H9 (cell line): Measurements from ENCODE around the gene DLG5. TPM values are rescaled to one million over a fixed set of nuclear protein-coding genes. Genes with fewer than 3 reads are reported as not detected.

Experiments
- DNase-seq: peaks from one replicate; pipeline ENCODE4 v3.0.0-alpha.2; 2017
- H2AFZ ChIP-seq: one replicate; pipeline ENCODE4 v1.6.1; 2013; ENCODE audit warnings: mild to moderate bottlenecking, low read length, control low read depth, moderate library complexity
- H2AK5ac ChIP-seq: 2 replicates; pipeline ENCODE4 v1.6.1; 2013; ENCODE audit warnings: low read length, control low read depth, mixed read lengths; ENCODE audit not compliant: insufficient read length
- H2BK120ac ChIP-seq: one replicate; pipeline ENCODE4 v1.6.1; 2013; ENCODE audit warnings: low read depth, mild to moderate bottlenecking, low read length, control low read depth, inconsistent platforms; ENCODE audit not compliant: poor library complexity, severe bottlenecking
- H2BK12ac ChIP-seq: 2 replicates; pipeline ENCODE4 v1.6.1; 2013; ENCODE audit warnings: low read length, control low read depth, mixed read lengths, low read depth; ENCODE audit not compliant: insufficient read length
- H2BK15ac ChIP-seq: 2 replicates; pipeline ENCODE4 v1.6.1; 2013; ENCODE audit warnings: low read depth, low read length, control low read depth
- H2BK20ac ChIP-seq: one replicate; pipeline ENCODE4 v1.6.1; 2013; ENCODE audit warnings: low read depth, mild to moderate bottlenecking, low read length, control low read depth, inconsistent platforms; ENCODE audit not compliant: poor library complexity, severe bottlenecking
- H2BK5ac ChIP-seq: 2 replicates; pipeline ENCODE4 v1.6.1; 2013; ENCODE audit warnings: low read length, control low read depth, mixed read lengths; ENCODE audit not compliant: insufficient read length
- H3K14ac ChIP-seq: 2 replicates; pipeline ENCODE4 v1.6.1; 2013; ENCODE audit warnings: low read length, control low read depth; ENCODE audit not compliant: insufficient read depth
- H3K18ac ChIP-seq: 2 replicates; pipeline ENCODE4 v1.6.1; 2013; ENCODE audit warnings: low read depth, mild to moderate bottlenecking, mixed read lengths, low read length, control low read depth; ENCODE audit not compliant: insufficient read length
- H3K23ac ChIP-seq: 2 replicates; pipeline ENCODE4 v1.6.1; 2013; ENCODE audit warnings: low read length, control low read depth, mixed read lengths, low read depth; ENCODE audit not compliant: insufficient read length
- H3K23me2 ChIP-seq: 2 replicates; pipeline ENCODE4 v1.6.1; 2013; ENCODE audit warnings: low read depth, mild to moderate bottlenecking, mixed read lengths, low read length, control low read depth; ENCODE audit not compliant: insufficient read length, poor library complexity, severe bottlenecking
- H3K27ac ChIP-seq: 2 replicates; pipeline ENCODE4 v1.5.1; 2013; ENCODE audit warnings: low read length, control low read depth, mixed read lengths, low read depth; ENCODE audit not compliant: insufficient read length
- H3K27me3 ChIP-seq: 2 replicates; pipeline ENCODE4 v1.6.1; 2013; ENCODE audit warnings: low read length, control low read depth, inconsistent platforms; ENCODE audit not compliant: insufficient read depth
- H3K4ac ChIP-seq: 2 replicates; pipeline ENCODE4 v1.6.1; 2013; ENCODE audit warnings: low read depth, mild to moderate bottlenecking, control low read depth, inconsistent platforms, low read length, moderate library complexity
- H3K4me1 ChIP-seq: 2 replicates; pipeline ENCODE4 v1.6.1; 2013; ENCODE audit warnings: low read length, control low read depth, inconsistent platforms; ENCODE audit not compliant: insufficient read depth
- H3K4me2 ChIP-seq: 2 replicates; pipeline ENCODE4 v1.6.1; 2013; ENCODE audit warnings: low read length, control low read depth, mixed read lengths; ENCODE audit not compliant: insufficient read length, insufficient read depth
- H3K56ac ChIP-seq: 2 replicates; pipeline ENCODE4 v1.6.1; 2013; ENCODE audit warnings: low read depth, mild to moderate bottlenecking, mixed read lengths, low read length, control low read depth; ENCODE audit not compliant: insufficient read length
- H3K79me1 ChIP-seq: 2 replicates; pipeline ENCODE4 v1.6.1; 2013; ENCODE audit warnings: low read depth, mild to moderate bottlenecking, moderate library complexity, low read length, control low read depth, inconsistent platforms; ENCODE audit not compliant: insufficient read depth, poor library complexity, severe bottlenecking
- H3K79me2 ChIP-seq: 2 replicates; pipeline ENCODE4 v1.6.1; 2013; ENCODE audit warnings: low read length, control low read depth, inconsistent platforms; ENCODE audit not compliant: insufficient read depth
- H3K9ac ChIP-seq: 2 replicates; pipeline ENCODE4 v1.6.1; 2013; ENCODE audit warnings: low read length, control low read depth, mixed read lengths; ENCODE audit not compliant: insufficient read length; ENCODE audit errors: extremely low read depth
- H3K9me3 ChIP-seq: one replicate; pipeline ENCODE4 v1.6.1; 2013; ENCODE audit warnings: low read depth, low read length, inconsistent platforms; ENCODE audit not compliant: control insufficient read depth
- H3T11ph ChIP-seq: one replicate; pipeline ENCODE4 v1.6.1; 2013; ENCODE audit warnings: mild to moderate bottlenecking, low read length, control low read depth, inconsistent platforms
- H4K20me1 ChIP-seq: one replicate; pipeline ENCODE4 v1.6.1; 2013; ENCODE audit not compliant: control insufficient read depth, insufficient read length, insufficient read depth
- H4K5ac ChIP-seq: 2 replicates; pipeline ENCODE4 v1.6.1; 2013; ENCODE audit warnings: low read depth, mild to moderate bottlenecking, mixed read lengths, low read length, control low read depth; ENCODE audit not compliant: insufficient read length
- H4K8ac ChIP-seq: replicated peaks from 2 replicates; pipeline ENCODE4 v1.6.1; 2013; ENCODE audit warnings: low read length, control low read depth, mixed read lengths, low read depth; ENCODE audit not compliant: insufficient read length
- H4K91ac ChIP-seq: 2 replicates; pipeline ENCODE4 v1.6.1; 2013; ENCODE audit warnings: low read depth, mild to moderate bottlenecking, moderate library complexity, mixed read lengths, low read length, control low read depth; ENCODE audit not compliant: insufficient read length
- H3K27ac Mint-ChIP-seq, 3 experiments: 2 replicates in 2 of 3; 3 replicates in 1 of 3; pipeline ENCODE4 v1.8.0; 2020 to 2021; ENCODE audit warnings: mixed read lengths in 3 of 3, mild to moderate bottlenecking in 1 of 3, moderate library complexity in 1 of 3
- H3K27me3 Mint-ChIP-seq: 2 replicates; pipeline ENCODE4 v1.8.0; 2021; ENCODE audit warnings: low read depth, mild to moderate bottlenecking, moderate library complexity, mixed read lengths
- H3K36me3 Mint-ChIP-seq, 3 experiments: 2 replicates in 2 of 3; 3 replicates in 1 of 3; pipeline ENCODE4 v1.8.0; 2020 to 2021; ENCODE audit warnings: low read depth in 3 of 3, mixed read lengths in 3 of 3; ENCODE audit not compliant: insufficient read depth in 1 of 3
- H3K4me1 Mint-ChIP-seq, 2 experiments: 2 replicates each; pipeline ENCODE4 v1.8.0; 2020; ENCODE audit warnings: mixed read lengths in 2 of 2
- H3K4me3 Mint-ChIP-seq, 2 experiments: 2 replicates in 1 of 2; 3 replicates in 1 of 2; pipeline ENCODE4 v1.8.0; 2020 to 2021; ENCODE audit warnings: mild to moderate bottlenecking in 2 of 2, mixed read lengths in 2 of 2, moderate library complexity in 1 of 2
- H3K9me3 Mint-ChIP-seq, 2 experiments: 2 replicates in 1 of 2; 3 replicates in 1 of 2; pipeline ENCODE4 v1.8.0; 2020; ENCODE audit warnings: mild to moderate bottlenecking in 2 of 2, mixed read lengths in 2 of 2, moderate library complexity in 1 of 2
- CTCF ChIP-seq: fragments of 200-600 bp; sonication (generic); conservative IDR thresholded peaks from 3 replicates; pipeline ENCODE4 v1.8.0; 2021; ENCODE audit warnings: antibody characterized with exemption, mild to moderate bottlenecking
- WGBS: extraction: QIAGEN DNeasy Blood & Tissue Kit; methylation state at CpG from one replicate; pipeline ENCODE4 v1.1.7; 2013; ENCODE audit warnings: missing lambda C conversion rate, low lambda C conversion rate, mixed read lengths; ENCODE audit not compliant: insufficient read length; ENCODE audit errors: extremely low coverage; 5-methylcytosine and 5-hydroxymethylcytosine counted together
- total RNA-seq: library from RNA; stranded (reverse); gene quantifications from 2 replicates; pipeline ENCODE4 v1.2.1, GENCODE V29; 2021

Gene DLG5
- total RNA-seq, 1 experiment from 2014 or later, result 67.4 TPM

- Histone ChIP-seq H3K4ac (no peak overlapping the region), H3K27ac (no peak overlapping the region), H3K4me1 (peaks cover 6% of the 10 kb centered on the region; the same call in 1 of the 2 replicates), H2BK12ac (no peak overlapping the region), H4K8ac (no peak overlapping the region), H2AFZ (no peak overlapping the region), H3K79me2 (no peaks in the 10 kb centered on the region; the same call in 1 of the 2 replicates), H2BK20ac (no peak overlapping the region), H3K18ac (no peak overlapping the region), H4K20me1 (no peaks in the 10 kb centered on the region), H3K14ac (no peak overlapping the region; the same call in 1 of the 2 replicates), H3K4me2 (no peak overlapping the region), H3K56ac (no peak overlapping the region), H3T11ph (no peak overlapping the region), H3K9me3 (no peaks in the 10 kb centered on the region), H3K27me3 (no peaks in the 10 kb centered on the region), H2BK15ac (no peak overlapping the region), H3K23ac (no peak overlapping the region), H2BK5ac (no peak overlapping the region), H3K79me1 (no peaks in the 10 kb centered on the region), H2BK120ac (no peak overlapping the region), H3K9ac (no peak overlapping the region), H4K91ac (no peak overlapping the region), H2AK5ac (no peak overlapping the region), H3K23me2 (no peaks in the 10 kb centered on the region), H4K5ac (no peak overlapping the region)
- DNase-seq, result no peak
- H3K9me3 Mint-ChIP-seq, result no peaks in the 10 kb centered on the region
- H3K27ac Mint-ChIP-seq, result peak overlapping the region; percentile 75 to 92 (median 81); a peak in 5 of 7 replicates
- WGBS, result no CpG with 5 or more reads among the region's 11 CpGs
- H3K36me3 Mint-ChIP-seq, result peaks cover 4 to 60% (median 16%) of the 10 kb centered on the region in 3 experiments; a peak in 6 of 7 replicates
- no peaks in the 10 kb centered on the region for H3K27me3 Mint-ChIP-seq
- TF ChIP-seq CTCF, result no peak
- H3K4me1 Mint-ChIP-seq, result peaks cover 46 to 53% of the 10 kb centered on the region in 2 experiments
- no peak overlapping the region; a peak in 1 of 5 replicates for H3K4me3 Mint-ChIP-seq
These were observed 62.3 kb downstream of the DLG5 start for GRCh38 chr10:77864151-77864851.
